ENCODE measurements around the gene ZNF100.
"Not testable (repeated sequence)": the region's sequence is repeated elsewhere in the genome, so short reads cannot be mapped to it uniquely, and the experiment has no call there.

ZNF100 gene

GRCh38 chr19:21767065-21767800, at the start of gene ZNF100:
TSS of gene ZNF100 (minus strand) at chr19:21767579. CDS start at chr19:21767429, 150 bp downstream.
- DNase-seq (ENCODE audit: low read depth), result peak; percentile 93

DNA sequence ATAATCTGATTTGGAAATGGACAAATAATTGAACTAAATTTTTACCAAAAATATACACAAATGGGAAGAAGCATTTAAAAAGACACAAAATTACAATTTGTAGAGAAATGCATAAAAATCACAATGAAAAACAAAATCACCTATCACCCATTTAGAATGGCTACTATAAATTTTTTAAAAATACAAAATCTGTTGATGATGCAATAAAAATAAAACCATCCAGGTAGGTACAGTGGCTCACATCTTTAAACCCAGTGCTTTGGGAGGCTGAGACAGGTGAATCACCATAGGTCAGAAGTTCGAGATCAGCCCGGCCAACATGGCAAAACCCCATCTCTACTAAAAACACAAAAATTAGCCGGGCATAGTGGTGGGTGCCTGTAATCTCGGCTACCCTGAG, 45.1 kb upstream of the ZNF100 start:
- DNase-seq (ENCODE audit: low read depth), result no peak

DNA sequence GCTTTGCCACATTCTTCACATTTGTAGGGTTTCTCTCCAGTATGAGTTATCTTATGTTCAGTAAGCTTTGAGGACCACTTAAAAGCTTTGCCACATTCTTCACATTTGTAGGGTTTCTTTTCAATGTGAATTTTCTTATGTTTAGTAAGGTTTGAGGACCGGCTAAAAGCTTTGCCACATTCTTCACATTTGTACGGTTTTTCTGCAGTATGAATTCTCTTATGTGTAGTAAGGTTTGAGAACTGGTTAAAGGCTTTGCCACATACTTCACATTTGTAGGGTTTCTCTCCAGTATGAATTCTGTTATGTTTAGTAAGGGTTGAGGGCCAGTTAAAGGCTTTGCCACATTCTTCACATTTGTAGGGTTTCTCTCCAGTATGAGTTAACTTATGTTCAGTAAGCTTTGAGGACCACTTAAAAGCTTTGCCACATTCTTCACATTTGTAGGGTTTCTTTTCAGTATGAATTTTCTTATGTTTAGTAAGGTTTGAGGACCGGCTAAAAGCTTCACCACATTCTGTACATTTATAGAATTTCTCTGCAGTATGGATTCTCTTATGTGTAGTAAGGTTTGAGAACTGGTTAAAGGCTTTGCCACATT, 41.1 kb upstream of the ZNF100 start:
- DNase-seq (ENCODE audit: low read depth), result not testable (repeated sequence)

DNA sequence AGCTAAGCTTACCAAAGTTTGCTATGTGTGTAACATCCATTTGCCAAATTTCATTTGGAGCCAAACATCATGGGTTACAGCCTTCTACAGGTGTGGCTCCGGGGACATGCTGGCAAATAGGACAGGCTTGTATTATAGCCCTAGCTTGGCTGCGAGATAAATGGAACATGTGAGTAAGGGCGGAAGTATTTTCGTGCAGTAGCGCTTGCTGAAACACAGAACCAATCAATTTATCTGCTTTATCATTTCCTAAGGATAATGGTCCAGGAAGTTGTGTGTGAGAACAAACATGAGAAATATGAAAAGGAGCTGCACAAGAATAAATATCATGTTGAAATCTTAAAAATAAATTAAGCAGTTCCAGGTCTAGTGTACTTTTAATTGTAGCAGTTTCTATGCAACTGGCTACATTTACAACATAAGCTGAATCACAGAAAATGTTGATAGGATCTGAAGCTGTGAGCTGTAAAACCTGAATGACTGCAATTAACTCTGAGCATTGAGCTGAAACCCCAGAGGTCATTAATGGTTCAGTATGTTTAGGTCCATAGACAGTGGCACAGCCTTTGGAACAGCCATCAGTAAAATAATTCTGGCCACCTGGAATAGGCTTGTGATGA, 22.2 kb upstream of the ZNF100 start:
- DNase-seq (ENCODE audit: low read depth), result no peak

- DNase-seq (ENCODE audit: low read depth), result no peak
Measured at GRCh38 chr19:21786936-21787335, 19.6 kb upstream of the ZNF100 start.

DNA sequence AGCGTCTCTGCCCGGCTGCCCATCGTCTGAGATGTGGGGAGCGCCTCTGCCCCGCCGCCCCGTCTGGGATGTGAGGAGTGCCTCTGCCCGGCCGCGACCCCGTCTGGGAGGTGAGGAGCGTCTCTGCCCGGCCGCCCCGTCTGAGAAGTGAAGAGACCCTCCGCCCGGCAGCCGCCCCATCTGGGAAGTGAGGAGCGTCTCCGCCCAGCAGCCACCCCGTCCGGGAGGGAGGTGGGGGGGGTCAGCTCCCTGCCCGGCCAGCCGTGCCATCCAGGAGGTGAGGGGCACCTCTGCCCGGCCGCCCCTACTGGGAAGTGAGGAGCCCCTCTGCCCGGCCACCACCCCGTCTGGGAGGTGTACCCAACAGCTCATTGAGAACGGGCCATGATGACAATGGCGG, 8.4 kb upstream of the ZNF100 start:
- DNase-seq (ENCODE audit: low read depth), result not testable (repeated sequence)

- DNase-seq (ENCODE audit: low read depth), result not testable (repeated sequence)
Measured at GRCh38 chr19:21766705-21767064, 694 bp downstream of the ZNF100 start.

- DNase-seq (ENCODE audit: low read depth), result no peak
Measured at GRCh38 chr19:21765151-21765550, 2.2 kb downstream of the ZNF100 start.

- DNase-seq (ENCODE audit: low read depth), result not testable (repeated sequence)
Measured at GRCh38 chr19:21761547-21761946, 5.8 kb downstream of the ZNF100 start.

DNA sequence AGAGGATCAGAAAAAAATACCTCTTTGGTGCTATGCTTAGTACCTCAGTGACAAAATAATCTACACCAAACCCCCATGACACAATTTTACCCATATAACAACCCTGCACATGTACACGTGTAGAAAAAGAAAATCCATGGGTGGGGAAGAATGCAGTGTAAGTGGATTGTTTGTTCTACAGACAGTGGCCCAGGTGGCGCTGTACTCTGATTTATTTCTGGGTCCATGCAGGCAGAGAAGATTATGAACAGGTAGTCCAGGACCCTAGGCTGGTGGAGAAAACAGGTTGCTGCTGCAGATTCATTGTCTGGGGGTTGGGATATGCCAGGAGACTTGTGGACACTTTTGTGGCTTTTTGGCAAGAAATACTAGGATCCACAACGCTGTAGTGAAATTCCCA, 9.1 kb downstream of the ZNF100 start:
- DNase-seq (ENCODE audit: low read depth), result no peak

GRCh38 chr19:21755555-21755954, 11.8 kb downstream of the ZNF100 start:
- not testable (repeated sequence) for DNase-seq (ENCODE audit: low read depth)

- DNase-seq (ENCODE audit: low read depth), result peak; percentile 73
Measured at GRCh38 chr19:21751384-21751783, 16.0 kb downstream of the ZNF100 start.

DNA sequence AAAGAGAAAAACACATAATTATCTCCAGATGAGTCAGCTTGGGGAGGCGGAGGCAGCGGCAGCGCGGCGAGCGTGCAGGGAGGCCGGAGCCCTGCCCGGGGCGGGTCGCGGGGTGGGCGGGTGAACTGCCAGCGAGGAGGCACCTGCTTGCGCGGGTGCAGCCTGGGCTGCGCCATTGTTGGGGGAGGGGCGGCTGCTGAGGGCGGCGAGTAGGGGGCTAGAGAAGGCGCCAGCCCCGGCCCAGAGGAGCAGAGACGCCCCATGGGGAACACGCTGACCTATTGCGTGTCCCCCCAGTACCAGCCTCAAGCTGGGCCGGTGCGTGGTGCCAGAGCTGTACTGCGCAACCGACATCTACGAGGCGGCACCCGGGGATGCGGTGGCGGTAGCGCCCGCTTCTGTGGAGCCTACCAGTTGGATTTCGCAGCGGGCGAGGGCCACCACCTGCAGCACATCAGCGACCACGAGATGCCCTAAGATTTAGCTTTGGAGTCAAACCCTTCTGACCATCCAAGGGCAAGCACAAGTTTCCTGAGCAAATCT, 16.7 kb downstream of the ZNF100 start:
- DNase-seq (ENCODE audit: low read depth), result no peak

DNA sequence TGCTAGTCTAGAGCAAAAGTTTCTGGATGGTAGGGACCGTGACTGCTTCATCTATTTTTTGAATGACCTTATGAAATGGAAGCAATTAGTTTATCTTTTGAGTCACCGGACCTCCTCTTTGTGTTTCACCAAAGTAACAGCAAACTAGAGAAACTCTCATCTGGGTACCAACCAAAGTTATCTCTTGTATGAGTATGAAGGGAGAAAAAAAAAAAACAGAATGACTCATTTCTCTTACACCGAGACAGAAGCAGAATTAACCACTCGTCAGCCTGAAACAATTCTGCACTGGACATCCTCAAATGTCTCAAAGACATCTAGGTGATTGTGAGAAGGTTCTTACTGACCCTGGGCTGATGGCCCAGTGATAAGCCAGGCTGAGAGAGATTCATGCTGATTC, 18.3 kb downstream of the ZNF100 start:
- peak; percentile 11 for DNase-seq (ENCODE audit: low read depth)

- no peak for DNase-seq (ENCODE audit: low read depth)
Measured at GRCh38 chr19:21748088-21748487, 19.3 kb downstream of the ZNF100 start.

GRCh38 chr19:21740559-21740958, 26.8 kb downstream of the ZNF100 start:
- no peak for DNase-seq (ENCODE audit: low read depth)

GRCh38 chr19:21726942-21727747, 40.2 kb downstream of the ZNF100 start:
- not testable (repeated sequence) for DNase-seq (ENCODE audit: low read depth)

DNA sequence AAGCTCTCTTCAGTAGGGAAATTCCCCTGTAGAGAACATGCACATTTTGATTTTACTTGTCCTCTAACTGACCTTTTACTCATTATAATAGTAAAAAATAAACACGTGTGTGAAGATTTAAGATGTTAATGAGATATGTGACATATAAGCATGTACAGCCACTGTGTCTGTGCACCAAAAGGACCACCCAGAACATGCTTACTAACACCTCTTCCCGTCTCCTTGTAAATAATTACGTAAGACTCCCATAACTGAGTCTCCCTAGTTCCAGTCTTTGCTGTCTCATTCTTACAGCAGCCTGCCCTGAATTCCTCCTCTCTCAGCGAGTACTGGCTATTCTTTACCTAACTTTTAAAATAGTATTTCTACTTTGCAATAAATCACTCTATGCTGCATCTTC, 53.6 kb downstream of the ZNF100 start:
- no peak for DNase-seq (ENCODE audit: low read depth)

DNA sequence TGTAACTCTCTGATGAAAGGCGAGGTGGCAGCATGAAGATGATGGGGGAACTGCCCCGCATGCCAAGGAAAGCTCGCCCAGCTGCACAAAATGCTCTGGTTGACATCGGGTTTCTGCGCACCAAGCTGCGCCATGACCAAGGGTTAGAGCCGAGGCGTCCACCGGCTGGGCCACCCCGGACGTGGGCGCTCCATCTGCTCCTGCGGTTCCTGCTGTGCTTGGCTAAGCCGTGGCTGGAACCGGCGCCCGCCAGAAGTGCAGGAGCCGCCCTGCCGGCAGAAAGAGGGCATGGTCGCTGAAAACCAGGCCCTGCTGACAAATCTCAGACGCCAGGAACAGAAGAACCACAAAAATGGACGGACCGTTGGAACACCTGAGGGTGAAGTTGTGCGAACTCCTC, 57.9 kb downstream of the ZNF100 start:
- no peak for DNase-seq (ENCODE audit: low read depth)

- not testable (repeated sequence) for DNase-seq (ENCODE audit: low read depth)
Measured at GRCh38 chr19:21707878-21708277, 59.5 kb downstream of the ZNF100 start.

GRCh38 chr19:21707065-21707464, 60.3 kb downstream of the ZNF100 start:
- no peak for DNase-seq (ENCODE audit: low read depth)

DNA sequence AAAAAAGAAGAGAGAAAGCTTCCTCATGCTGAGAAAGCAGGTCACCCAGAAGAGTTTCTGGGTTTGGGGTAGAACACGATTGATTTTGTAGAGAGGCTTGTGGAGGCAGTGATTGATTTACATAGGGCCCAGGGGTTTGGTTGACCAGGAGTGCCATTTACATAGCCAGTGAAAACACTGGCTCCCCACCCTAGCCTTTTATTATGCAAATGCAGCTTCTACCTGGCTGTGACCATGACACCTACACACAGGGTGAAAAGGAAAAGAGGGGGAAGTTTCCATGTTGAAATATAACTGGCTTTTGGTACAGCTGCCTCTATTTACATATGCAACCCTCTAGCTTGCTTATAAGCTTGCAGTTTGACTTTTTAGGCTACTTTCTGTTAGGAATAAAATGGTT, 62.0 kb downstream of the ZNF100 start:
- DNase-seq (ENCODE audit: low read depth), result no peak

Measured in EH (cell line).